Stimulated activated CD4-positive, alpha-beta T cell treated with anti-CD3 and anti-CD28 coated beads, Interleukin-2, amount 100 ng/mL, for 48 hours (primary cell): ENCODE data around the gene AEBP1.

Experiments
- DNase-seq, 2 donors: peaks; one replicate each; pipeline ENCODE4 v3.0.0-alpha.2; 2020

Gene AEBP1

GRCh38 chr7:44086627-44087026, 17.5 kb upstream of the AEBP1 start:
- DNase-seq, result no peak

- no peak for DNase-seq
These were observed 16.0 kb upstream of the AEBP1 start for GRCh38 chr7:44087911-44088838.

DNA sequence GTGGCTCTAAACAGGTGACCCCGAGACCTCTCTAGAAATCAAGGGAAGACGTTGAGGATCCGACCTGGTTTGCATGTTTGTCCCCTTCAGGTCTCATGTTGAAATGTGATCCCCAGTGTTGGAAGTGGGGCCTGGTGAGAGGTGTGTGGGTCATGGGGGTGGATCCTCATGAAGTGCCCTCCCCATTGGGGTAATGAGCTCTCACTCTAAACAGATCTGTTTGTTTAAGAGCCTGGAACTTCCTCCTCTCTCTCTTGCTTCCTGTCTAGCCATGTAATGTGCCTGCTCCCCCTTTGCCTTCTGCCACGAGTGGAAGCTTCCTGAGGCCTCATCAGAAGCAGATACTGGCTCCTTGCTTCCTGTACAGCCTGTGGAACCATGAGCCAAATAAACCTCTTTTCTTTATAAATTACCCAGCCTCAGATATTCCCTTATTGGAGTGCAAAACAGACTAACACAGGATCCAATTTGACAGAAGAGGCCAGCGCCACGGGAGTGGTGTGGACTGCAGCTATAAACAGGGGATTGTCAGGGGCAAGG, 11.0 kb upstream of the AEBP1 start:
- DNase-seq, result no peak

GRCh38 chr7:44094365-44094764, 9.8 kb upstream of the AEBP1 start:
- DNase-seq, result no peak

GRCh38 chr7:44094883-44095592, 9.1 kb upstream of the AEBP1 start:
- DNase-seq, result no peak

- DNase-seq, result no peak
These were observed 8.4 kb upstream of the AEBP1 start for GRCh38 chr7:44095781-44096180.

GRCh38 chr7:44096326-44096881, 7.7 kb upstream of the AEBP1 start:
- DNase-seq, result no peak

- no peak for DNase-seq
These were observed 6.8 kb upstream of the AEBP1 start for GRCh38 chr7:44097064-44097932.

- no peak for DNase-seq
These were observed 5.8 kb upstream of the AEBP1 start for GRCh38 chr7:44098092-44099068.

GRCh38 chr7:44099669-44100068, 4.5 kb upstream of the AEBP1 start:
- DNase-seq, result no peak

- DNase-seq, result no peak
These were observed 3.5 kb upstream of the AEBP1 start for GRCh38 chr7:44100458-44101302.

GRCh38 chr7:44101303-44101965, 2.7 kb upstream of the AEBP1 start:
- DNase-seq, result no peak

DNA sequence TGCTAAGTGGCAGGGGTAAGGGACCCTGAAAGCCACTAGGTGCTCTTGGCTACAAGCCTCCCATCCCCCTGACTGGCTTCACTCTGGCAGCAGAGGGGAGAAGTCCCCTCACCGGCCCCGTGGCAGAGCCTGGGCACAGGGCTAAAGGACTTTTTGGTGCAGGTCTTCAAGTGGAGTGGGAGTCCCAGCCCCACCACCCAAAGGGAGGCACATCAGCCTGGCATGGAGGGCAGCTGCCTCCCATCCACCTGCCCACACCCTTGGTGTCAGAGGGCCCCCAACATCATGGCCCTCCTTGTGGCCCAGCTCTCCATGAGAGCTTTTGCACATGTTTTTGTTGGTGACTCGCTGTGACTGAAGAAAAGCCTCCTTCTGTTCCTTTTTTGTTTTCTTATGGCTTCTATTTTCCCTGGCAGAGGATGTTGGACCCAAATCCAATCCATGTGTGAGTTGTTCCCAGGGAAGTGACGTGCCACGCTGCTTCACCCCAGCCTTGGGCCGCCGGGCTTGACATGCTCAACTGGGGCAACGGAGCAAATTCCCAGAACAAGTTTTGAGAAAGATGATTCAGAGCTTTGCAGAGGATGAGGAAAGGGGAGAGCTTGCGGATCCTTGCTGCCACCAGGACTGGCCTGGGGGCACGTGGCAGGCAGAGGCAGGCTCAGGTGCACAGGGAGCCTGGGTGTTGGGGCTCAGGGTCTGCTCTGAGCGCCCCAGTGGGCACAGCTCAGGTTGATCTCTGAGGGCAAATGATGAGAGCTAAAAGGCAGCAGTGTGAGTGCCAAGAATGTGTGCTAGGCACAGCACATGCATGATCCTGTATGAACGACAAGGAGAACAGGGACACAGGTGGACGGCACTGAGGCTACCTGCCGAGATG, 1.9 kb upstream of the AEBP1 start:
- no peak for DNase-seq

DNA sequence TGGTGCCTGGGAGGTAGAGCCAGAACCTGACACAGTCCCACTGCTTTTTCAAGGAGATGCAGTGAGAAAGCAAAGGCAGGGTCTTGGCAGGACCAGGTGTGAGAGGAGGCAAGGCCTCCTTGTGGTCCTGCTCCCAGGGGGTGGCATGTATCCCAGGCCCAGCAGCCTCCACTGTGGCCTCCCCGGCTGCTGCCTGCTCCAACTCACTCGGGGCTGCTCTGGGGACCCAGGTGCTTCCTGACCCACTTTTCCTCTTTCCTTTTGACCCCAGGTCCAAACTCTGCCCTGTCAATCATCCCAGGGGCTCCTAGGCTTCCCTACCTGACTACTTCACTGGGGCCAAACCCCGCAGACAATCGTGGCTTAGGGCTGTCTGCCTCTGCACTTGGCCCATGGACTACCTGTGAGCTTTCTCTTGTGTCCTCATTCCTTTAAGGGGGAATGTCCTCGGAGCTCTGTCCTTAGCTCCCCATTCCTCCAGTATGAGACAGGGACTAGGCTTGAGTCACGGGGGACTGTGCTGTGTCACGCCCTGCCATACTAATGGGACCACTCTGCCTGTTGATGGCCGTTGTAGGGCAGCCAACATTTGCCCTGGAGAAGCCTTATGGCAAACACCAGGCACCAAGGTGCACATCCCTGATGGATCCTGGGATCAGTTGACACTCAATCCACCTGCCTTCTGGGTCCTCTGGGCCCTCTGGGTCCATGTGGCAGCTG, 1.1 kb upstream of the AEBP1 start:
- DNase-seq, result no peak

- DNase-seq, result no peak
These were observed 601 bp upstream of the AEBP1 start for GRCh38 chr7:44103566-44103922.

DNA sequence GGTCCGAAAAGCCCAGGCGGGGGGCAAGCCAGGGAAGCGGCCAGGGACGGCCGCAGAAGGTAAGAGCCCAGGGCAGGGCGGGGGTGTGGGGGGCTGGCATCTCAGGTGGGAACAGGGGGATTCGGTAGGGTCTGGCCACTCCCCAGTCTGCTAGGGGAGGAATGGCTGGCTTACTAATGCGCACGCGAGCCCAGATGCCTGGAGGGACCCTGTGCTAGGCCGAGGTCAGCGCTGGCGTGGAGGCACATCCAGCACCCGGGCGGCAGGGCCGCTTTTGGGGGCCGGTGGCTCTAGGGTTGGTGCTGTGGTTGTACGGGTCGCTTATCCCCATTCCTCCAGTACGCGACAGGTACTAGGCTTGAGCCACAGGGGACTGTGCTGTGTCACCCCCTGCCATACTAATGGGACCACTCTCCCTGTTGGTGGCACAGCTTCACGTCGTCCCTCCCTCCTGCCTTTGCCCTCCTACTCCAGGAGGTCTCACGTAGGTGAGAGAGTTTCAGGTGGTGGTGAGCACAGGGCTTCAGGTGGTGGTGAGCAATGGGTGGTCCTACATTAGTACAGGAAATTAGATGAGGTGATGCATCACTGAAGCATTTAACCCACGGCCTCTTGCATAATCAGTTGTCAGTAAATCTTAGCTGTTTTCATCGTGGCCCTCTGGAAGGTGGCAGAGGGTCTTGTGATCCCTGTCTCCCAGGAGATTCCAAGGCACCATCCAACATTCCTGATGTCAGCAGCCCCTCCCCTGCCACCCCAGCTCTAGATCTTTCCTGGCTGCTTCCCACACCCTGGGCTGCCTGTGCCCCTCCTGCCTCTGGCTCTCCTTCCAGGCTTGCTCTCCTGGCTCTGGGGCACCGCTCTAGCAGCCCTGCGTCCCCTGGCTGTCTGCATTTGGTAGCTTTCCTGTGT, 971 bp downstream of the AEBP1 start:
- DNase-seq, result no peak

DNA sequence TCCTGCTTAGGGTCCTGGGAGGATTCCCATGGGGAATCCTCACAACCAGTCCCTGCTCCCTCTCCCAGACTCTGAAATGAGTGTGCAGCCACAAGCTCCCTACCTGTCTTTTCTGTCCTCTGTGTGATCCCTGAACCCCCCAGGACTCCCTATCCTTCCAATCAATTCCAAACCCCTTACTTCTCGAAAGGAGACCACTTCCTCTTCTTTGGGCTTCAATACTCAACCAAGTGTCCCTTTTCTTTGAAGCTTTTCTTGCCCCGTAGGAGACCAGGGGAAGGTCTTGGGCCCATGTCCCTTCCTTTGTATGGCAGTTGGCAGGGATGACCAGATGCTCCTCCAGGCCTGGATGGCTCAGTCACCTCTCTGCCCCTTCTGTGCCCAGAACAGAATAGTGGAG, 1.7 kb downstream of the AEBP1 start:
- no peak for DNase-seq
